Stimulated activated memory B cell treated with anti-CD40 and anti-IgM and Interleukin-4, amounts not matched to agents 10 μg/mL and 1 μg/mL and 100 μg/mL, for 72 hours (primary cell): Measurements from ENCODE around the gene F2RL2.

Experiments used
- ATAC-seq: fragments of 150-1000 bp; cut with Tn5 transposase; 2 replicates; pipeline ENCODE4 v1.10.0; 2021
- H3K27ac Mint-ChIP-seq: one replicate; pipeline ENCODE4 v1.8.0; 2022; ENCODE audit warnings: mild to moderate bottlenecking, mixed read lengths
- H3K27me3 Mint-ChIP-seq: one replicate; pipeline ENCODE4 v1.8.0; 2022; ENCODE audit warnings: mixed read lengths
- H3K36me3 Mint-ChIP-seq: one replicate; pipeline ENCODE4 v1.8.0; 2022; ENCODE audit warnings: mixed read lengths
- H3K4me1 Mint-ChIP-seq: one replicate; pipeline ENCODE4 v1.8.0; 2022; ENCODE audit warnings: mixed read lengths
- H3K4me3 Mint-ChIP-seq: one replicate; pipeline ENCODE4 v1.8.0; 2022; ENCODE audit warnings: mild to moderate bottlenecking, moderate library complexity, mixed read lengths
- H3K9me3 Mint-ChIP-seq: one replicate; pipeline ENCODE4 v1.8.0; 2022; ENCODE audit warnings: mixed read lengths

Gene F2RL2

DNA sequence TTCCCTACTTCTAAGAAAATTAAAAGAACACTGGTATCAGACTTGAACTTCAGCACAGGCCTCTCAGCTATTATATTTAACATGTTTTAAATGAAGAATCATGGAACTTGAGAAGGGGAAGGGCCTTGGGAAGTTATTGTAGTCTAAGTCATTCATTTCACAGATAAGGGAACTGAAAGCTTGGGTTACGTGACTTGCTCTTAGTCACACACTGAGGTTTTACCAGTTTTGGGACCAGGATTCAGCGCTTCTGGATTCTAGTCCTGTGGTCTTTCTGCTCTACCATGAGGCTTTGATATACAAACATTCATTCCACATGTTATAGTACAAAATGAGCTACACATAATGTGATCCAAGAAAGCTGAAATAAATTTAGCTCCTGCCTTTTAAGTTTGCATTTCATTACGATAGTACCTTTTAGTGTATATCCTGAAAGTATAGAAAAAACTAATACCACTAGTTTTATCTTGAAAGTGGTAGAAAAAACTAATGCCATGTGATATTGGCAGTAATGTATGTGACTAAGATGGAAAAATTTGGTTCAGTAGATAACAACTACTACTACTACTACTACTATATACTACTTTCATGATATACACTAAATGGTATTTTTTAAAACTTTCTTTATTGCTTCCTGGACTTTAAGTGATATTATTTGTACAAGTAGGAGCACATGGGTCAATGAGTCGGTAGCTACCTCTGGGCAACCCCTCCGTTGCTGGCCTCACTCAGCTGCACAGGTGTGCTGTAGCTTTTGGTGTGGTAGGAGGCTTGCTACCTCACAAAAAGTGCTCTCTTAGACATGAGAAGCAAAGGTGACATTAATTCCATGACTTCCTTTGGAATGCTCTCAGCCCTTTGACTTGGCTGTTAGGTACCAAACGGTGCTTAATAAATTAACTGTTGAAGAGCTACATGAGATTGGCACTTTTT, 40.7 kb downstream of the F2RL2 start:
- Mint-ChIP-seq H3K27me3 (no peaks in the 10 kb centered on the region), H3K4me3 (no peak overlapping the region), H3K9me3 (no peaks in the 10 kb centered on the region), H3K27ac (no peak overlapping the region), H3K4me1 (peaks cover 6% of the 10 kb centered on the region), H3K36me3 (no peaks in the 10 kb centered on the region)
- ATAC-seq, result peak; percentile 90

DNA sequence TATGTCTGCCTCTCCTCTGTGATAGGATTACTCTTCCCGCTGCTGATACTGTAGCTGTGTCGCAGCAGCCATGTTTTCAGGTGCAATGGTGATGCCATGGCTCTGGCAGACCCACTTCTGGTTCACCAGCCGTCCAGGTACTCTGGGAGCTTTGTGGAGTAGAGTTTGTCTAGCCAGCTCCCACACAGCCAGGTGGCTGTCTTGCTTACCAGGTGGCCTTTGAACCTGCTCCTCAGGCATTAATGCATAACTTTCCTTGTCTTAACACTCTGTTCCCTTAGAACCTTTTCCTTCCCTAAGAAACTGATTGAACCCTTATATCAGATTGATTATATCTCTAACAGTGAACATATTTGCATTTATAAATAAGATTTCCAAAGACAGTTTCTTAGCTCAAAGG, 42.2 kb downstream of the F2RL2 start:
- Mint-ChIP-seq H3K27me3 (no peaks in the 10 kb centered on the region), H3K4me1 (peaks cover 6% of the 10 kb centered on the region), H3K9me3 (no peaks in the 10 kb centered on the region), H3K4me3 (no peak overlapping the region), H3K27ac (peak overlapping the region; percentile 36), H3K36me3 (no peaks in the 10 kb centered on the region)
- no peak for ATAC-seq

DNA sequence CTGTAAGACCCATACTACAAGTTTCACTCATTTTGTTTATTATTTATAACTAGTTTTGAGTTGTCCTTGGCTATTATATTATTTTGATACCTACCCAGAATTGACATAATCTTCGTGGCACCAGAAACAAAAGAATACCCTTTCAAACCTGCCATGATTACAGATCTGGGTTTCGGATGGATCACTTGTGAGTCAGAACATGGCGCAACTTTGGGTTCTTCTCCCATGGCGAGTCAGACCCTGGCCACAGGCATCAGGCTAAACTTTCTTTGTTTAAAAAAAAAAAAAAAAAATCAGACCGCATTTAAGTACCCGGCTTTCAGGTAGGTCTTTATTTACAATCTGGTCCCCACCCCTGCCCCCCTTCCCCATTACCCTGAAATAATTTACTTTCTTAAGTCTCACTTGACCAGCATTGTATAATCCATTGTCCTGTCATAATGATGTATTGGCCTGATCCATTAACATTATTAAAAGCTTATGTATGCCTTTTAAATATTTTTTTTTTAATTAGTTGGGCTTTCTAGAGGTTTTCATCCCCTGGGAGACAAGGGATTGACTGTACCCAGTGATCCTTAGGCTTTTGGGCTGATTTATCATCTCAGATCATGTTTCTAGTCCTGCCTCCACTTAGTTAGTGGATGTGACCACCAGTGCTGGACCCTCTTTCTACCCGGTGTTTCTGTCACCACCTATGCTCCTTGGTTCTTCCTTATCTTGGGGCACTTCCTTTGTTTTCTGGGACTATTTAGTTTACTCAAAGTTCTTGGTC, 43.9 kb downstream of the F2RL2 start:
- H3K9me3 Mint-ChIP-seq, result no peaks in the 10 kb centered on the region
- no peak for ATAC-seq
- H3K4me1 Mint-ChIP-seq, result peaks cover 6% of the 10 kb centered on the region
- no peak overlapping the region for H3K4me3 Mint-ChIP-seq
- no peaks in the 10 kb centered on the region for H3K36me3 Mint-ChIP-seq
- H3K27me3 Mint-ChIP-seq, result no peaks in the 10 kb centered on the region
- no peak overlapping the region for H3K27ac Mint-ChIP-seq

DNA sequence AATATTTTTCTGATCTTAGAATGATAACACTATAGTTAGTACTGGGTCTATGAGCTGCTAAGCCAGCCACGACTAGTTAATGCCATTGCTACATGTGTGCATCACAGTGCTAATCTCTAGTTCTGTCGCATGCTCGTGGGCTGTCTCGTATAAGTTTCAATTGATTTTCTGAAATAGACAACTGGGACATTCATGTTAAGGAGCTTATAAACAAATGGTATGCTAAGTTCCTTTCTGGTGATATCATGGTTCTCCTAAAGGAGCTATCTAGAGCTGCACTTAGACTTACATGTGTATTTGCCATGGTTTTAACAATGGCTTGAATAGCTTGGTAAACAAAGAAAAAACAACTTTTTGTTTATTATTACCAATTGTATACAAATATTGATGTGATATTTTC, 46.2 kb downstream of the F2RL2 start:
- H3K4me3 Mint-ChIP-seq, result no peak overlapping the region
- H3K36me3 Mint-ChIP-seq, result no peaks in the 10 kb centered on the region
- H3K9me3 Mint-ChIP-seq, result no peaks in the 10 kb centered on the region
- ATAC-seq, result no peak
- H3K4me1 Mint-ChIP-seq, result no peaks in the 10 kb centered on the region
- H3K27me3 Mint-ChIP-seq, result no peaks in the 10 kb centered on the region
- no peak overlapping the region for H3K27ac Mint-ChIP-seq

DNA sequence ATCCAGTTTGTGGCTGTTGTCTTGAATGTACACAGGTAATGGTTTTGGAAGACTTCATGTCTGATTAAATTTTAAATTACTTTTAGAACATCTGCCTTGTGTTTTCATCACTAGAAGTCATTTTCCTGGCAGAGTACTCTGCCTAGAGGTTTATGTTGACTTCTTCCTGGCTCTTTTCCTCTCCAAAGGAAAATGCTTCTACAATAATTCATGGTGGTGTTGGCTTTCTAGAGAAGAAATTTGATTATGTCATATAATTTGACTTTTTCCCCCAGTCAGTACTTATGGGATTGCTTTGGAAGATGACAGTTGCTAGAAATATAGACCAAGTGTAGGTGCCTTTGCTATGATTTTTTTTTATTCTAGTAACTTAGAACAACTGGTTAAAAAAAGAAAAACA, 46.8 kb downstream of the F2RL2 start:
- Mint-ChIP-seq H3K4me3 (no peak overlapping the region), H3K9me3 (no peaks in the 10 kb centered on the region), H3K27ac (no peak overlapping the region), H3K36me3 (no peaks in the 10 kb centered on the region), H3K27me3 (no peaks in the 10 kb centered on the region), H3K4me1 (no peaks in the 10 kb centered on the region)
- ATAC-seq, result no peak

DNA sequence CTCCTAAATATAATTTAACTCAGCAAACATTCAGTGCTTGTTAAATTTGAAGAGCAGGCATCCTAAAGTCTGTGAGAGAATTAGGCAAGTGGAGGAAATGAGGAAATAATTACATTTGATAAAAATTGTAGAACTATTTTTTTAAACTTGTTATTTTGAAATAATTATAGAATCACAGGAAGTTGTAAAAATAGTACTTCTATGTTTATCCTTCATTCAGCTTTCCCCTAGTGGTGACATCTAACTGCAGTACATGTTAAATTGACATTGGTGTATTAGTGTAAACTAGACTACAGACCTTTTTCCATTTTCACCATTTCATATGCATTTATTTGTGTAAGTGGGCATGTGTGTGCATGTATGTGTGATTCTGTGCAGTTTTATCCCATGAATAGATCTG, 51.6 kb downstream of the F2RL2 start:
- no peak for ATAC-seq
- no peak overlapping the region for H3K27ac Mint-ChIP-seq
- no peaks in the 10 kb centered on the region for H3K27me3 Mint-ChIP-seq

DNA sequence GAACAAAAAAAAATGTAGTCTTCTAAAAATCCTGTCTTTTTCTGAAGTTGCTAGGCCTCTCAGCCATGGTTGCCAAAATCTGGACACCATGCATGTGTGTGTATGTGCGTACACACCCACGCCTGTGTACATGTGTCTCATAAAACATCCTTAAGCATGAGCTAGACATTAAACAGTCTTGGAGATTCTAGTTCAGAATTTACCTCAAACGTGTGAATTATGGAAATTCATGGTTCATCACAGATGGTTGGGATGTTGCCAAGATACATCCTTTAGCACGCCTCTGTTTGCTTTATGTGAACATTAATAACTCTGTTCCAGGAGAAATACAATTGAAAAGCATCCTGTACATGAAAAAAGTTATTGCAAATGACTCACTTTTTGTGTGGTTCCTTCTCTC, 53.0 kb downstream of the F2RL2 start:
- Mint-ChIP-seq H3K27ac (no peak overlapping the region), H3K27me3 (no peaks in the 10 kb centered on the region), H3K4me1 (no peaks in the 10 kb centered on the region), H3K9me3 (no peaks in the 10 kb centered on the region), H3K36me3 (no peaks in the 10 kb centered on the region), H3K4me3 (no peak overlapping the region)
- ATAC-seq, result no peak

More for the DNA sequence above, 51.6 kb downstream of the F2RL2 start:
- Mint-ChIP-seq H3K36me3 (no peaks in the 10 kb centered on the region), H3K4me3 (no peak overlapping the region), H3K4me1 (no peaks in the 10 kb centered on the region), H3K9me3 (no peaks in the 10 kb centered on the region)
